Activated B cell treated with CpG ODN at 0.5 μM for 24 hours (primary cell): ENCODE measurements around the gene HBB. TPM values are rescaled to one million over a fixed set of nuclear protein-coding genes. Genes with fewer than 3 reads are reported as not detected.

Source experiments
- ATAC-seq: fragments of 200-7000 bp; cut with Tn5 transposase; one replicate; pipeline ENCODE4 v1.10.0; 2021; ENCODE audit warnings: low read depth, mild to moderate bottlenecking, moderate library complexity
- CTCF ChIA-PET: fragments of 350-600 bp; sonication (Branson Sonifier 250); formaldehyde crosslinking; loops from one replicate; lab custom pipeline; 2021; ENCODE audit warnings: antibody characterized with exemption; lab: Charles Lee
- POLR2A ChIA-PET: fragments of 350-600 bp; sonication (Branson Sonifier 250); formaldehyde crosslinking; loops from one replicate; lab custom pipeline; 2021; ENCODE audit warnings: antibody characterized with exemption; lab: Charles Lee
- DNase-seq: peaks from one replicate; pipeline ENCODE4 v3.0.0; 2022
- H3K27ac Mint-ChIP-seq: one replicate; pipeline ENCODE4 v1.8.0; 2020; ENCODE audit warnings: mixed read lengths
- H3K27me3 Mint-ChIP-seq: one replicate; pipeline ENCODE4 v1.8.0; 2021; ENCODE audit warnings: mixed read lengths
- H3K36me3 Mint-ChIP-seq: one replicate; pipeline ENCODE4 v1.8.0; 2021; ENCODE audit warnings: low read depth, mixed read lengths
- H3K4me1 Mint-ChIP-seq: one replicate; pipeline ENCODE4 v1.8.0; 2021; ENCODE audit warnings: mixed read lengths
- H3K4me3 Mint-ChIP-seq: one replicate; pipeline ENCODE4 v1.8.0; 2020; ENCODE audit warnings: mild to moderate bottlenecking, mixed read lengths
- H3K9me3 Mint-ChIP-seq: one replicate; pipeline ENCODE4 v1.8.0; 2020; ENCODE audit warnings: mixed read lengths
- CTCF ChIP-seq: fragments of 200-600 bp; IDR thresholded peaks from one replicate; pipeline ENCODE4 v1.8.0; 2022; ENCODE audit warnings: antibody characterized with exemption, mild to moderate bottlenecking
- intact Hi-C: fragments of 100-400 bp; cut with micrococcal nuclease; formaldehyde crosslinking; loops from one replicate; pipeline ENCODE4 v1.15.1; 2024
- total RNA-seq: library from RNA; stranded (reverse); gene quantifications from 2 replicates; pipeline ENCODE4 v1.2.3, GENCODE V29; 2022

HBB gene
- total RNA-seq, 1 donor from 2014 or later, result 147 TPM

DNA sequence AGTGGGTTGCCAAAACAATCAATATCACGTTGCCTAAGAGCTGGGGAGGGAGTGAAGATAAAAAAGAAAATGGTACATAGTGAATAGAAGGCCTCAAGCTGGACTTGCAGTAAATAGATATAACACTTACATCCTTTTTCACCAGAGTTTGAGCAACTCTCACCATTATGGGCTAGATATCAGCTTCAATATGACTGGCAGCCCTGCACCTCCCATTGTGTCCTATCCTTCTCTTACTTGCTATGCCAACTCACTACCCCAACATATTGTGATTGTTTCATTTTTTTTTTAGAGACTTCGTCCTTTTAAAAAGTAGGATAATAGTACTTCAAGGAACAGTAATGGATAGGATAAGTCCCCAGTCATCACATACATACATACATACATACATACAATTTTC lies 15.3 kb upstream of the HBB start:
- no peak for ATAC-seq
- no peaks in the 10 kb centered on the region for H3K9me3 Mint-ChIP-seq
- H3K36me3 Mint-ChIP-seq, result no peaks in the 10 kb centered on the region
- no peak for DNase-seq
- H3K4me3 Mint-ChIP-seq, result no peak overlapping the region
- H3K27me3 Mint-ChIP-seq, result peaks cover 5% of the 10 kb centered on the region
- ChIA-PET POLR2A (no interaction called here), CTCF (no interaction called here)
- no peak overlapping the region for H3K27ac Mint-ChIP-seq
- intact Hi-C loops, result no loop called here
- no peak for TF ChIP-seq CTCF
- H3K4me1 Mint-ChIP-seq, result no peaks in the 10 kb centered on the region

DNA sequence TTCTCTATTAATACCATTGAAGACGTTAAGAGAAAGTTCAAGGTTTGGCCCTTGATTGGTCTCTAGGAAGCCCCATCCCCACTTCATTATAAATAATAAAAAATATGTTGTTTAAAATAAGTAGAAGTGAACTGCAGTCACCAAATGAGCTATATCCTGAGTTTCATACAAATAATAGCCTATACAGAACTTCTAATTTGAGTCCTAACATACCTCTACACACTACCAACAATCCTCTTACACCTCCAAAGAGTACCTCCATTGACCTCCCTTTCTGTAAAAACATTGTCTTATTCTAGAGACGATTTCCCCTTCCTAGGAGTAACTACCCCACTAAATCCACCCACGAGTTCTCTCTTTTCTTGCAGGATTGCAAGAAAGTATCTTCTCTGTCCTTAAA lies 14.6 kb upstream of the HBB start:
- H3K27ac Mint-ChIP-seq, result no peak overlapping the region
- no peak overlapping the region for H3K4me3 Mint-ChIP-seq
- no peaks in the 10 kb centered on the region for H3K9me3 Mint-ChIP-seq
- no peaks in the 10 kb centered on the region for H3K4me1 Mint-ChIP-seq
- intact Hi-C loops, result no loop called here
- TF ChIP-seq CTCF, result no peak
- ChIA-PET CTCF (no interaction called here), POLR2A (no interaction called here)
- peaks cover 5% of the 10 kb centered on the region for H3K27me3 Mint-ChIP-seq
- ATAC-seq (no peak), DNase-seq (no peak)
- H3K36me3 Mint-ChIP-seq, result no peaks in the 10 kb centered on the region

- no peak for ATAC-seq
- Mint-ChIP-seq H3K4me3 (no peak overlapping the region), H3K9me3 (no peaks in the 10 kb centered on the region), H3K27me3 (peaks cover 5% of the 10 kb centered on the region), H3K27ac (no peak overlapping the region), H3K36me3 (no peaks in the 10 kb centered on the region), H3K4me1 (no peaks in the 10 kb centered on the region)
- CTCF ChIA-PET, result no interaction called here
- intact Hi-C loops, result no loop called here
- DNase-seq, result no peak
- no peak for TF ChIP-seq CTCF
- POLR2A ChIA-PET, result no interaction called here
Measured at GRCh38 chr11:5240458-5240857, 13.6 kb upstream of the HBB start.

DNA sequence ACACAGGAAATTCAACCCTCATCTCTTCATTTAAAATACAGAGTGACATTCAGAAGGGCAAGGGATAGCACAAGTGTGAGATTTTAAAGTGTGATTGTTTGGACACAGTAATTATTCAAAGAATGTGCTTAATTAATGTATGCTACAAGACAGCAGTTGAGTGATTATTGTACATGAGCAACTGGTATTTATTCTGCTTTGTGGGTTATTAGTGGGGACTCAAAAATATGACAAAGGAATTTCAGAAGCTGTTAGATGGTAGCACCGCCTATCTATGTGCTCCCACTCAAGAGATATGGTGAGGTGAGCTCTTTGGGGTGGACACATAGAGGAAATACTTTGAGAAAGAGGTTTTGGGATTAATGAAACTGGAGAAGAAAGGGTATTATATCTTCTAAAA lies 13.2 kb upstream of the HBB start:
- Mint-ChIP-seq H3K36me3 (no peaks in the 10 kb centered on the region), H3K27ac (no peak overlapping the region), H3K4me3 (no peak overlapping the region), H3K9me3 (no peaks in the 10 kb centered on the region), H3K27me3 (peaks cover 4% of the 10 kb centered on the region), H3K4me1 (no peaks in the 10 kb centered on the region)
- DNase-seq (no peak), ATAC-seq (no peak)
- intact Hi-C loops, result no loop called here
- no peak for TF ChIP-seq CTCF
- CTCF ChIA-PET, result no interaction called here
- POLR2A ChIA-PET, result no interaction called here

GRCh38 chr11:5239046-5239445 lies 12.2 kb upstream of the HBB start:
- ATAC-seq, result no peak
- CTCF ChIA-PET, result no interaction called here
- POLR2A ChIA-PET, result no interaction called here
- no peaks in the 10 kb centered on the region for H3K36me3 Mint-ChIP-seq
- peaks cover 6% of the 10 kb centered on the region for H3K27me3 Mint-ChIP-seq
- no peak for TF ChIP-seq CTCF
- no peak overlapping the region for H3K4me3 Mint-ChIP-seq
- no peak overlapping the region for H3K27ac Mint-ChIP-seq
- H3K9me3 Mint-ChIP-seq, result no peaks in the 10 kb centered on the region
- DNase-seq, result no peak
- H3K4me1 Mint-ChIP-seq, result peaks cover 3% of the 10 kb centered on the region
- intact Hi-C loops, result no loop called here
